ENCODE measurements around the gene FOXO1.

FOXO1 gene

GRCh38 chr13:40588101-40588500, 78.3 kb downstream of the FOXO1 start:
- TF ChIP-seq EP300 (IDR thresholded peaks at IDR 0.05; ENCODE audit: borderline replicate concordance) (no peak), TAF1 (IDR thresholded peaks at IDR 0.05; ENCODE audit: low read depth) (no peak), CEBPB (IDR thresholded peaks at IDR 0.05) (no peak)

- TF ChIP-seq NFIC (IDR thresholded peaks at IDR 0.05), result no peak
- TF ChIP-seq TAF1 (IDR thresholded peaks at IDR 0.05; ENCODE audit: low read depth), result no peak
- TF ChIP-seq YY1 (IDR thresholded peaks at IDR 0.05; ENCODE audit: low read depth), result no peak
- TF ChIP-seq TCF12 (IDR thresholded peaks at IDR 0.05; ENCODE audit: low read depth), result no peak
- TF ChIP-seq ZBTB7A (IDR thresholded peaks at IDR 0.05; ENCODE audit: low read depth), result no peak
- TF ChIP-seq EP300 (IDR thresholded peaks at IDR 0.05; ENCODE audit: borderline replicate concordance), result no peak
- no peak for TF ChIP-seq MAX (IDR thresholded peaks at IDR 0.05)
- no peak for TF ChIP-seq CEBPB (IDR thresholded peaks at IDR 0.05)
- TF ChIP-seq EGR1 (IDR thresholded peaks at IDR 0.05), result no peak
- TF ChIP-seq FOXM1 (IDR thresholded peaks at IDR 0.05; ENCODE audit: borderline replicate concordance, low read depth), result no peak
- TF ChIP-seq RAD21 (IDR thresholded peaks at IDR 0.05; ENCODE audit: low read depth), result no peak
Measured at GRCh38 chr13:40586886-40587565, 79.4 kb downstream of the FOXO1 start.

GRCh38 chr13:40585911-40586471, 80.5 kb downstream of the FOXO1 start:
- TF ChIP-seq TCF12 (IDR thresholded peaks at IDR 0.05; ENCODE audit: low read depth), result no peak
- no peak for TF ChIP-seq CREB1 (IDR thresholded peaks at IDR 0.05; ENCODE audit: low read depth)
- TF ChIP-seq NFIC (IDR thresholded peaks at IDR 0.05), result no peak
- no peak for TF ChIP-seq EGR1 (IDR thresholded peaks at IDR 0.05)
- TF ChIP-seq REST (IDR thresholded peaks at IDR 0.05; ENCODE audit: low read depth), result no peak
- TF ChIP-seq FOXM1 (IDR thresholded peaks at IDR 0.05; ENCODE audit: borderline replicate concordance, low read depth), result no peak
- no peak for TF ChIP-seq TAF1 (IDR thresholded peaks at IDR 0.05; ENCODE audit: low read depth)
- no peak for TF ChIP-seq ZBTB7A (IDR thresholded peaks at IDR 0.05; ENCODE audit: low read depth)
- no peak for TF ChIP-seq USF1 (IDR thresholded peaks at IDR 0.05)
- TF ChIP-seq EP300 (IDR thresholded peaks at IDR 0.05; ENCODE audit: borderline replicate concordance), result no peak
- no peak for TF ChIP-seq CEBPB (IDR thresholded peaks at IDR 0.05)
- TF ChIP-seq YY1 (IDR thresholded peaks at IDR 0.05; ENCODE audit: low read depth), result no peak
- TF ChIP-seq MAX (IDR thresholded peaks at IDR 0.05), result no peak
- no peak for TF ChIP-seq RAD21 (IDR thresholded peaks at IDR 0.05; ENCODE audit: low read depth)

- TF ChIP-seq FOXM1 (IDR thresholded peaks at IDR 0.05; ENCODE audit: borderline replicate concordance, low read depth), result no peak
- TF ChIP-seq CREB1 (IDR thresholded peaks at IDR 0.05; ENCODE audit: low read depth), result no peak
- no peak for TF ChIP-seq TAF1 (IDR thresholded peaks at IDR 0.05; ENCODE audit: low read depth)
- no peak for TF ChIP-seq USF1 (IDR thresholded peaks at IDR 0.05)
- TF ChIP-seq YY1 (IDR thresholded peaks at IDR 0.05; ENCODE audit: low read depth), result no peak
- no peak for TF ChIP-seq EP300 (IDR thresholded peaks at IDR 0.05; ENCODE audit: borderline replicate concordance)
- TF ChIP-seq EGR1 (IDR thresholded peaks at IDR 0.05), result no peak
- no peak for TF ChIP-seq NFIC (IDR thresholded peaks at IDR 0.05)
- no peak for TF ChIP-seq MAX (IDR thresholded peaks at IDR 0.05)
- no peak for TF ChIP-seq RAD21 (IDR thresholded peaks at IDR 0.05; ENCODE audit: low read depth)
- no peak for TF ChIP-seq TCF12 (IDR thresholded peaks at IDR 0.05; ENCODE audit: low read depth)
- no peak for TF ChIP-seq ZBTB7A (IDR thresholded peaks at IDR 0.05; ENCODE audit: low read depth)
- no peak for TF ChIP-seq CEBPB (IDR thresholded peaks at IDR 0.05)
- TF ChIP-seq TEAD4 (IDR thresholded peaks at IDR 0.05), result no peak
- no peak for TF ChIP-seq REST (IDR thresholded peaks at IDR 0.05; ENCODE audit: low read depth)
Measured at GRCh38 chr13:40583738-40584137, 82.7 kb downstream of the FOXO1 start.

- TF ChIP-seq CEBPB (IDR thresholded peaks at IDR 0.05) (no peak), TEAD4 (IDR thresholded peaks at IDR 0.05) (no peak)
Measured at GRCh38 chr13:40582531-40582930, 83.9 kb downstream of the FOXO1 start.

- TF ChIP-seq CEBPB (IDR thresholded peaks at IDR 0.05), result no peak
- TF ChIP-seq TCF12 (IDR thresholded peaks at IDR 0.05; ENCODE audit: low read depth), result no peak
- TF ChIP-seq RAD21 (IDR thresholded peaks at IDR 0.05; ENCODE audit: low read depth), result no peak
- TF ChIP-seq ZBTB7A (IDR thresholded peaks at IDR 0.05; ENCODE audit: low read depth), result no peak
- no peak for TF ChIP-seq REST (IDR thresholded peaks at IDR 0.05; ENCODE audit: low read depth)
- TF ChIP-seq EGR1 (IDR thresholded peaks at IDR 0.05), result no peak
- no peak for TF ChIP-seq USF1 (IDR thresholded peaks at IDR 0.05)
- no peak for TF ChIP-seq TEAD4 (IDR thresholded peaks at IDR 0.05)
- TF ChIP-seq FOXM1 (IDR thresholded peaks at IDR 0.05; ENCODE audit: borderline replicate concordance, low read depth), result no peak
- TF ChIP-seq YY1 (IDR thresholded peaks at IDR 0.05; ENCODE audit: low read depth), result no peak
- TF ChIP-seq CREB1 (IDR thresholded peaks at IDR 0.05; ENCODE audit: low read depth), result no peak
- TF ChIP-seq EP300 (IDR thresholded peaks at IDR 0.05; ENCODE audit: borderline replicate concordance), result no peak
Measured at GRCh38 chr13:40581277-40581579, 85.2 kb downstream of the FOXO1 start.
